Naive B cell (primary cell): ENCODE measurements around the gene TFAP2A. TPM values are rescaled to one million over a fixed set of nuclear protein-coding genes. Genes with fewer than 3 reads are reported as not detected.
A peak's percentile ranks its signal among the peaks of the same experiment; 100 is the strongest.

ENCODE experiments used
- ATAC-seq, 2 donors: fragments of 150-1000 bp; cut with Tn5 transposase; 2 replicates each; pipeline ENCODE4 v1.10.0; 2021; ENCODE audit warnings: low read depth in 2 of 2, mild to moderate bottlenecking in 2 of 2, moderate library complexity in 2 of 2
- DNase-seq: peaks from one replicate; pipeline ENCODE4 v3.0.0; 2022
- H3K27ac Mint-ChIP-seq, 6 donors: one replicate each; pipeline ENCODE4 v1.8.0; 2020 to 2022; ENCODE audit warnings: mild to moderate bottlenecking in 6 of 6, mixed read lengths in 6 of 6, moderate library complexity in 5 of 6, inconsistent platforms in 2 of 6
- H3K27me3 Mint-ChIP-seq, 3 donors: one replicate each; pipeline ENCODE4 v1.8.0; 2021 to 2022; ENCODE audit warnings: mixed read lengths in 3 of 3, mild to moderate bottlenecking in 1 of 3
- H3K36me3 Mint-ChIP-seq, 2 donors: one replicate each; pipeline ENCODE4 v1.8.0; 2020 to 2022; ENCODE audit warnings: mixed read lengths in 2 of 2, inconsistent platforms in 1 of 2, mild to moderate bottlenecking in 1 of 2
- H3K4me1 Mint-ChIP-seq, 3 donors: one replicate each; pipeline ENCODE4 v1.8.0; 2020 to 2022; ENCODE audit warnings: mixed read lengths in 3 of 3, inconsistent platforms in 1 of 3, mild to moderate bottlenecking in 1 of 3, moderate library complexity in 1 of 3
- H3K4me3 Mint-ChIP-seq, 8 donors: one replicate each; pipeline ENCODE4 v1.8.0; 2020 to 2022; ENCODE audit warnings: mild to moderate bottlenecking in 8 of 8, mixed read lengths in 8 of 8, moderate library complexity in 8 of 8, inconsistent platforms in 2 of 8
- H3K9me3 Mint-ChIP-seq, 7 donors: one replicate each; pipeline ENCODE4 v1.8.0; 2020 to 2022; ENCODE audit warnings: mixed read lengths in 7 of 7, mild to moderate bottlenecking in 5 of 7, inconsistent platforms in 2 of 7, moderate library complexity in 1 of 7
- polyA plus RNA-seq, 6 donors: library from polyadenylated mRNA; unstranded; fragments of 300-500 nt; fragmentation: Illumina TruSeq; gene quantifications; one replicate each; pipeline ENCODE4 v1.2.3, GENCODE V29; 2021; ENCODE audit warnings: low read depth in 6 of 6

Gene TFAP2A
- polyA plus RNA-seq, 6 donors from 2014 or later = not detected

GRCh38 chr6:10399451-10399850 is 15.4 kb downstream of the TFAP2A start:
- Mint-ChIP-seq H3K4me3 (peak overlapping the region in 1 of 8 donors; percentile 50), H3K27me3 (peaks cover 77 to 90% (median 77%) of the 10 kb centered on the region in 3 donors), H3K9me3 (peaks cover 4 to 66% (median 33%) of the 10 kb centered on the region in 7 donors)

GRCh38 chr6:10398446-10399218 is 16.2 kb downstream of the TFAP2A start:
- no peak for ATAC-seq
- H3K27ac Mint-ChIP-seq = peak overlapping the region in 2 of 6 donors; percentile 23 to 38
- H3K4me1 Mint-ChIP-seq = peaks cover 6 to 7% (median 6%) of the 10 kb centered on the region in 3 donors
- H3K27me3 Mint-ChIP-seq = peaks cover 82 to 98% (median 85%) of the 10 kb centered on the region in 3 donors
- H3K36me3 Mint-ChIP-seq = peaks cover 9 to 27% of the 10 kb centered on the region in 2 donors
- peaks cover 4 to 73% (median 34%) of the 10 kb centered on the region in 7 donors for H3K9me3 Mint-ChIP-seq
- DNase-seq = no peak
- H3K4me3 Mint-ChIP-seq = no peak overlapping the region

More at GRCh38 chr6:10399451-10399850, 15.4 kb downstream of the TFAP2A start:
- DNase-seq = no peak
- ATAC-seq = no peak
- Mint-ChIP-seq H3K27ac (no peak overlapping the region), H3K4me1 (peaks cover 9 to 10% (median 9%) of the 10 kb centered on the region in 3 donors), H3K36me3 (peaks cover 9 to 27% of the 10 kb centered on the region in 2 donors)

- ATAC-seq (no peak), DNase-seq (no peak)
- Mint-ChIP-seq H3K9me3 (peaks cover 4 to 78% (median 30%) of the 10 kb centered on the region in 7 donors), H3K4me1 (no peaks in the 10 kb centered on the region), H3K4me3 (no peak overlapping the region), H3K36me3 (peaks cover 9 to 27% of the 10 kb centered on the region in 2 donors), H3K27ac (peak overlapping the region in 2 of 6 donors; percentile 16 to 38), H3K27me3 (peaks cover 82 to 100% (median 92%) of the 10 kb centered on the region in 3 donors)
Observed at GRCh38 chr6:10397756-10398445, 17.0 kb downstream of the TFAP2A start.

GRCh38 chr6:10396785-10397184 is 18.1 kb downstream of the TFAP2A start:
- H3K4me3 Mint-ChIP-seq = no peak overlapping the region
- peaks cover 6 to 79% (median 31%) of the 10 kb centered on the region in 7 donors for H3K9me3 Mint-ChIP-seq
- peaks cover 82 to 100% (median 96%) of the 10 kb centered on the region in 3 donors for H3K27me3 Mint-ChIP-seq
- H3K4me1 Mint-ChIP-seq = no peaks in the 10 kb centered on the region
- peaks cover 16 to 35% of the 10 kb centered on the region in 2 donors for H3K36me3 Mint-ChIP-seq
- DNase-seq (no peak), ATAC-seq (no peak)
- H3K27ac Mint-ChIP-seq = no peak overlapping the region

GRCh38 chr6:10395704-10396546 is 18.9 kb downstream of the TFAP2A start:
- no peak for ATAC-seq
- peaks cover 20 to 33% of the 10 kb centered on the region in 2 donors for H3K36me3 Mint-ChIP-seq
- DNase-seq = no peak
- H3K27me3 Mint-ChIP-seq = peaks cover 79 to 100% (median 96%) of the 10 kb centered on the region in 3 donors
- peaks cover 0 to 1% (median 0%) of the 10 kb centered on the region in 3 donors for H3K4me1 Mint-ChIP-seq
- peak overlapping the region in 1 of 6 donors; percentile 72 for H3K27ac Mint-ChIP-seq
- H3K9me3 Mint-ChIP-seq = peaks cover 6 to 75% (median 26%) of the 10 kb centered on the region in 7 donors
- H3K4me3 Mint-ChIP-seq = peak overlapping the region in 1 of 8 donors; percentile 46

GRCh38 chr6:10395171-10395703 is 19.6 kb downstream of the TFAP2A start:
- Mint-ChIP-seq H3K4me3 (peak overlapping the region in 1 of 8 donors; percentile 15), H3K9me3 (peaks cover 6 to 72% (median 28%) of the 10 kb centered on the region in 7 donors), H3K4me1 (peaks cover 0 to 2% (median 0%) of the 10 kb centered on the region in 3 donors), H3K27ac (peak overlapping the region in 1 of 6 donors; percentile 39), H3K36me3 (peaks cover 20 to 30% of the 10 kb centered on the region in 2 donors), H3K27me3 (peaks cover 75 to 100% (median 96%) of the 10 kb centered on the region in 3 donors)
- ATAC-seq = no peak
- no peak for DNase-seq

GRCh38 chr6:10393544-10394225 is 21.2 kb downstream of the TFAP2A start:
- peak overlapping the region in 1 of 8 donors; percentile 11 for H3K4me3 Mint-ChIP-seq
- H3K27me3 Mint-ChIP-seq = peaks cover 77 to 100% (median 96%) of the 10 kb centered on the region in 3 donors
- peaks cover 10 to 72% (median 28%) of the 10 kb centered on the region in 7 donors for H3K9me3 Mint-ChIP-seq
- ATAC-seq (no peak), DNase-seq (no peak)
- H3K4me1 Mint-ChIP-seq = peaks cover 0 to 6% (median 2%) of the 10 kb centered on the region in 3 donors
- no peak overlapping the region for H3K27ac Mint-ChIP-seq
- H3K36me3 Mint-ChIP-seq = peaks cover 26 to 27% of the 10 kb centered on the region in 2 donors

DNA sequence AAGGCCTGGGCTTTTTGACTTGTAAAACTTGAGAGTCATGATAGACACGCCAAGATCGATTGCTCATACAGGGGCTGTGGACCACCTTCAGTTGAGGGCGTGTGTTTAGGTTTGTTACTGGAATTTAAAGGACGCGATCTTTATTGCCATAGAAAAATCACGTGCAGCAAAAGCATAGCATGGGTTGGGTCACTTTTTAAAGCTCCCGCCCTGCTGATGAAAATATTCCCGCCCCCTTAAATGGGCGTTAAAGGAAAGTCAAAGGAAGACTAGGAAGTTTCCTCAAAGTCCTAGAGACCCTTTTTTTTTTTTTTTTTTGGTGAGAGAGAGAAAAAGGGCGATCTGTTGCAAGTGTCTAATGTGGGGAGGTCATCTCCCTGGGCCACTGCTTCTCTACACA is 23.1 kb downstream of the TFAP2A start:
- Mint-ChIP-seq H3K27ac (no peak overlapping the region), H3K27me3 (peaks cover 85 to 100% (median 96%) of the 10 kb centered on the region in 3 donors), H3K36me3 (peaks cover 23 to 32% of the 10 kb centered on the region in 2 donors), H3K4me1 (peaks cover 0 to 6% (median 2%) of the 10 kb centered on the region in 3 donors), H3K9me3 (peaks cover 10 to 73% (median 31%) of the 10 kb centered on the region in 7 donors), H3K4me3 (no peak overlapping the region)
- DNase-seq (no peak), ATAC-seq (no peak)

- H3K36me3 Mint-ChIP-seq = peaks cover 23 to 38% of the 10 kb centered on the region in 2 donors
- DNase-seq (no peak), ATAC-seq (no peak)
- peak overlapping the region in 1 of 6 donors; percentile 78 for H3K27ac Mint-ChIP-seq
- H3K27me3 Mint-ChIP-seq = peaks cover 86 to 100% (median 96%) of the 10 kb centered on the region in 3 donors
- peaks cover 0 to 6% (median 2%) of the 10 kb centered on the region in 3 donors for H3K4me1 Mint-ChIP-seq
- peaks cover 10 to 77% (median 34%) of the 10 kb centered on the region in 7 donors for H3K9me3 Mint-ChIP-seq
- H3K4me3 Mint-ChIP-seq = no peak overlapping the region
Observed at GRCh38 chr6:10391299-10391630, 23.6 kb downstream of the TFAP2A start.

- H3K9me3 Mint-ChIP-seq = peaks cover 10 to 72% (median 34%) of the 10 kb centered on the region in 7 donors
- H3K27ac Mint-ChIP-seq = peak overlapping the region in 4 of 6 donors; percentile 32 to 92 (median 72)
- H3K4me3 Mint-ChIP-seq = peak overlapping the region in 3 of 8 donors; percentile 46 to 70 (median 55)
- H3K4me1 Mint-ChIP-seq = peaks cover 0 to 6% (median 2%) of the 10 kb centered on the region in 3 donors
- DNase-seq = no peak
- H3K27me3 Mint-ChIP-seq = peaks cover 86 to 100% (median 96%) of the 10 kb centered on the region in 3 donors
- no peak for ATAC-seq
- peaks cover 23 to 36% of the 10 kb centered on the region in 2 donors for H3K36me3 Mint-ChIP-seq
Observed at GRCh38 chr6:10390495-10391298, 24.2 kb downstream of the TFAP2A start.

GRCh38 chr6:10389739-10390494 is 25.0 kb downstream of the TFAP2A start:
- Mint-ChIP-seq H3K27me3 (peaks cover 82 to 100% (median 91%) of the 10 kb centered on the region in 3 donors), H3K36me3 (peaks cover 23 to 34% of the 10 kb centered on the region in 2 donors), H3K4me3 (peak overlapping the region in 5 of 8 donors; percentile 7 to 55 (median 40))

More at GRCh38 chr6:10389739-10390494, 25.0 kb downstream of the TFAP2A start:
- Mint-ChIP-seq H3K9me3 (peaks cover 10 to 64% (median 34%) of the 10 kb centered on the region in 7 donors), H3K4me1 (peaks cover 0 to 6% (median 2%) of the 10 kb centered on the region in 3 donors), H3K27ac (peak overlapping the region; percentile 2 to 92 (median 80))
- no peak for DNase-seq
- ATAC-seq = no peak
